Lower leg skin (tissue), 3 donors: ENCODE measurements around the gene RAC3.

Source experiments
- CTCF ChIP-seq, 3 donors: fragments of 450-650 bp; IDR thresholded peaks; one replicate each; pipeline ENCODE4 v1.5.1; 2016; ENCODE audit warnings: antibody characterized with exemption in 3 of 3, mild to moderate bottlenecking in 3 of 3, moderate library complexity in 2 of 3
- POLR2A ChIP-seq, 2 donors: fragments of 450-650 bp; IDR thresholded peaks; one replicate each; pipeline ENCODE4 v1.6.1; 2016 to 2017; ENCODE audit warnings: antibody characterized with exemption in 2 of 2, mild to moderate bottlenecking in 1 of 2, moderate library complexity in 1 of 2

- TF ChIP-seq CTCF (IDR thresholded peaks at IDR 0.05) (no peak), POLR2A (IDR thresholded peaks at IDR 0.05) (no peak)
Observed at GRCh38 chr17:82047914-82048570, 16.6 kb downstream of the RAC3 start.
